C4-2B (cell line): ENCODE measurements around the gene NRIP1.

Experiments
- ZFX ChIP-seq: fragments of 450-650 bp; IDR thresholded peaks from 2 replicates; pipeline ENCODE4 v1.6.1; 2017
- TF ChIP-seq, protein P1 (sequence below): fragments of 450-650 bp; conservative IDR thresholded peaks from 2 replicates; pipeline ENCODE4 v1.5.1; 2017; ENCODE audit warnings: mild to moderate bottlenecking

GRCh38 chr21:14995695-14996490 lies 68.9 kb downstream of the NRIP1 start:
- TF ChIP-seq, protein P1, sequence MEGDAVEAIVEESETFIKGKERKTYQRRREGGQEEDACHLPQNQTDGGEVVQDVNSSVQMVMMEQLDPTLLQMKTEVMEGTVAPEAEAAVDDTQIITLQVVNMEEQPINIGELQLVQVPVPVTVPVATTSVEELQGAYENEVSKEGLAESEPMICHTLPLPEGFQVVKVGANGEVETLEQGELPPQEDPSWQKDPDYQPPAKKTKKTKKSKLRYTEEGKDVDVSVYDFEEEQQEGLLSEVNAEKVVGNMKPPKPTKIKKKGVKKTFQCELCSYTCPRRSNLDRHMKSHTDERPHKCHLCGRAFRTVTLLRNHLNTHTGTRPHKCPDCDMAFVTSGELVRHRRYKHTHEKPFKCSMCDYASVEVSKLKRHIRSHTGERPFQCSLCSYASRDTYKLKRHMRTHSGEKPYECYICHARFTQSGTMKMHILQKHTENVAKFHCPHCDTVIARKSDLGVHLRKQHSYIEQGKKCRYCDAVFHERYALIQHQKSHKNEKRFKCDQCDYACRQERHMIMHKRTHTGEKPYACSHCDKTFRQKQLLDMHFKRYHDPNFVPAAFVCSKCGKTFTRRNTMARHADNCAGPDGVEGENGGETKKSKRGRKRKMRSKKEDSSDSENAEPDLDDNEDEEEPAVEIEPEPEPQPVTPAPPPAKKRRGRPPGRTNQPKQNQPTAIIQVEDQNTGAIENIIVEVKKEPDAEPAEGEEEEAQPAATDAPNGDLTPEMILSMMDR = no peak
- TF ChIP-seq ZFX = no peak
